GM18505 (cell line): ENCODE results near the gene JPH2.

ENCODE experiments used
- ATAC-seq: cut with Tn5 transposase; IDR thresholded peaks from one replicate; pipeline ENCODE4 v1.9.1; 2021; ENCODE audit not compliant: unreplicated experiment
- POLR2A ChIP-seq: IDR thresholded peaks from 4 replicates; pipeline ENCODE4 v1.6.1; 2011; ENCODE audit warnings: borderline replicate concordance; ENCODE audit not compliant: insufficient read depth, insufficient read length; ENCODE audit errors: extremely low read depth

Gene JPH2

DNA sequence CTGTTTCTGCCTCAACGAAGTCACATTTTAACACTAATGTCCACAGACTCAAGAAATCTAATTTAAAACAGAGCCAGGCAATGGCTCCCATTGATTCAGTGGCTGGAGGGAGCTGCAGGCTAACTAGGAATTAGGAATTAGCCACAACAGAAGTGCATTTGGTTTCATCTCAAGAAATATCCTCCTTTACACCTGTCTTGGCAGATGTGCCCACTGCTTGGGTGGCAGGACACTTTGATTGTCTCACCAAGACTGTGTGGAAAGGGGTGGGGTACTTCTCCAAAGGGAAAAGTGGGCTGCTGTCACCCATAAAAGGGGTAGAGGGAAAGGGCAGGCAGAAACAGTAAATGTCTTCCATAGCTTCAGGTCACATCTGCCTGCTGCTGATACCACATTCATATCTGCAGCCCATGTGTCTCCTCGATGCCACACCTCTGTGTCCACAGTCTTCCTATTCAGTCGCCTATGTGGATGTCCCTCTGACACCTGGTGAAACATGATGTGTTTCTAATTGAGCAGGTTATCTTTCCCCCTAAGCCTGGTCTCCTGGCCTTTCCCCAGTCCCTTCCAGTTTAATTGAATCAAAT lies 34.5 kb upstream of the JPH2 start:
- no peak for ATAC-seq
- no peak for TF ChIP-seq POLR2A

DNA sequence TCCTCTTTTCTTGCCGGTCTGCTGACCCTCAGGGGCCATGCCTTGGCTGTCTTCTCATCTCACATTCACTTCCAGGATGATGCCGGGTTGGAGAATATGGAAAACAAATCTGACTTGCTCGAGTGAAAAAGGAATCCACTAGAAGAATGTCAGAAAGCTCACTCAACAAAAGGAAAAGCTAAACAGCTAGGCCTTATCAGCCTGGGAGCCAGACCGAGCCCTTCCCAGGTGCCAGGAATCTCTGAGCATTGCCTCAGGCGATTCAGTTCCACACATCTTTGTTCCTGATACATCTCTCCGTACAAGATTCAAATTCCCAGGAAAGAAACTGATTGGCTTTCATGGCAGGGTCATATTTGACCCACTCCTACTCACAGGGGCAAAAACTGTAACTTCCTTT lies 32.8 kb upstream of the JPH2 start:
- no peak for ATAC-seq
- TF ChIP-seq POLR2A: no peak

DNA sequence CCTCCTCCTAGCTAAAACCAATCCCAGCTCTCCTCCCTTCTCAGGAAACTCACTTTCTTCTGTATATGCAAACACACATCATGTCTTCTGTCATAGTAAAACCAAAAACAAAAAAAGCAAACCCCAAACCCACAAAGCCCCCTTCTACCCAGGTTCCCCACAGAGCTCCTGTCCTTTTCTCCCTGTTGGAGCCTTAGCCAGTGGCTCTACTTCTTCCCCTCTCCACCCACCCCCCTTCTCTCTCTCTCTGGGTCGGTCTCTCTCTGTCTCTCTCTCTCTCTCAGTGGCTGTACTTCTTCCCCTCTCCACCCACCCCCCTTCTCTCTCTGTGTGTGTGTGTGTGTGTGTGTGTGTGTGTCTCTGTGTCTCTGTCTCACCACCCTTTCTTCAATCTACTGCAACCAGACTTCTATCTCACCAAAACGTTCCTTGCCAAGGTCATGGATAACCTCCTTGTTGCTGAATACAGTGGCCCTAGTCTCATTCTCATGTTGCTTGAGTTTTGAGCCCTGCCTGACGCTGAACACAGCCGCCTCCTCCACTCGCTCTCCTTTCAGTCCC lies 32.3 kb upstream of the JPH2 start:
- ATAC-seq: no peak
- no peak for TF ChIP-seq POLR2A

DNA sequence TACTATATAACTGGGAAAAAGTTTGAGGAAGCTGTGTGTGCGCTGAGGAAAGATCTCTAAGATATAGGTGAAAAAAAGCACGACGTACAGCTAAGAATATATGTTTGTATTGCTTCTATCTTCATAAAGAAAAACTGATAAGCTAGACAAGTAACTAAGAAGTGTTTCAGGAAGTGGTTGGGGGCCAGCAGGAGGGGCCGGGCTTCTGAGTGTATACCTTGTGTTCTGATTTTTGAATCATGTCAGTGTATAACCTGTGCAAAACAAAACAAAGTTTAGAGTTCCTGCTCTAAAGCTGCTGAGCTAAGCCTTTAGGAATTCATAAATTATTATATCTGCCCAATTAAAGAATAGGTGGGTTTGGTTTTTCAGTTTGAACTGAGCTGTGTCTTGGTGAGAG lies 31.5 kb upstream of the JPH2 start:
- ATAC-seq: no peak

DNA sequence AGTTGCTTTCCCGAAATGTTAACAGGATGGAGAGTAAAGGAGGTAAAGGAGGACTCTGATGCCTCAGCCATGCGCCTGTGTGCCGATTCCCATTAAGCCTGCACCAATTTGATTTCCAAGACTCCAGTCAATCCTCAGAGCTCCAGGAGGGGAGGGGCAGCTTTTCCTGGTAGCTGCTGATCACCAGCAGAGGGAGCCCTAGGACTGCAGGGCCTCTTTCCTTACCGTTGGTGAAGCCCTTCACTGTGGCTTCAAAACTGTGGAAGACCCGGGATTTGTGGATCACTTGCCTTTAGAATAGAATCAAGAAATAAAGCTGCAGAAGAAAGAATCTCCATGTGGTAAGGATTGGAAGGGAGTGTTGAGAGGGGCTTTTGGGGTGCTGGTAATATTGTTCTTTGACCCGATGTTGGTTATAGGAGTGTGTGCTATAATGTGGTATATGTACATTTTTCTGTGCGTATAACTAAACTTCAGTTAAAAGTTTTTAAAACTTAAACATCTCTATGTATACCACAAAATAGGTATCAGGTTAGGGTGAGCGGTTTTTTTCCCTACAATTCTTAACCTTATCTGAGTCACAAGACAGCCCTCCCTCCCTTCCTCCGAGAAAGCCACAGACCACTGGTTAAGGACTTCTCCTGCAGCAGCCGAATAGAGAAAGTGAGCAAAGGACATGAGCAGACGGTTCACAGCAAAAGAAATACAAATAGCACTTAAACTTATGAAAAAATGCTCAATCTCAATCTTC lies 30.5 kb upstream of the JPH2 start:
- ATAC-seq: no peak
- TF ChIP-seq POLR2A: no peak

More for the DNA sequence above, 31.5 kb upstream of the JPH2 start:
- TF ChIP-seq POLR2A: no peak

DNA sequence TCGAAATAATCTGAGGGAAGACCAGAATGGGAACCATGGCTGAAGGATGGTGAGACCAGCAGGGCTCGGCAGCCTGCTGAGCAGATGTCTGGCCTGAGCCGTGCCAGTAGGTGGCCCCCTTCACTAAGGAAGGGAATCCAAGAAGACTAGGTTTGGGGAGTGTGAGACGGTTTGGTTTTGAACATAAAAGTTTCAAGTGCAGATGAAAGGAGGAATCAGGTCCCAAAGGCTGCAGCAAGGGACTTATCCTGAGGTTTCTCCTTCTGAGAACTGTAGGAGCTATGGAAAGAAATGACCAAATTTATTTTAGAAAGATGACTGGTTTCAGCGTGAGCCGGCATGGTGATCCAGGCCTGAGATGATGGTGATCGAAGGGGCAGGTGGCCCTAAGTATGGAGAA lies 28.1 kb upstream of the JPH2 start:
- TF ChIP-seq POLR2A: no peak
- ATAC-seq: no peak

DNA sequence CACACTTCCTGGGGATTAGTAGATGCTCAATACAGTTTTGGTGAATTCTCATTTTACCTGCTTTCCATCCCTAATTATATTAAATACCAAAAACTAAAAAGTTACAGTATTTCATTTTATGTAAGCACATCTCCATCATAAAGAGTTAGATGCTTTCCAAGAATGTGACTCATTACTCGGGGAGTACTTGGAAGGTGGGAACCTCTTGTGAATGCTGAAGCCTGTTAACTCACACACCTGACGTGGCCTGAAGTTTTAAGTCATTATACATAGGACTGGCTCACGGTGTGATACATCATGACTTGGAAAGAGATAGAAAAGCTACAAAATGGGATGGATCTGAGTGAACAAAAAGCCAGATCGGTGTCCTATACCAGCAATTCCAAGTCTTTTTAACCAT lies 25.8 kb upstream of the JPH2 start:
- no peak for ATAC-seq

DNA sequence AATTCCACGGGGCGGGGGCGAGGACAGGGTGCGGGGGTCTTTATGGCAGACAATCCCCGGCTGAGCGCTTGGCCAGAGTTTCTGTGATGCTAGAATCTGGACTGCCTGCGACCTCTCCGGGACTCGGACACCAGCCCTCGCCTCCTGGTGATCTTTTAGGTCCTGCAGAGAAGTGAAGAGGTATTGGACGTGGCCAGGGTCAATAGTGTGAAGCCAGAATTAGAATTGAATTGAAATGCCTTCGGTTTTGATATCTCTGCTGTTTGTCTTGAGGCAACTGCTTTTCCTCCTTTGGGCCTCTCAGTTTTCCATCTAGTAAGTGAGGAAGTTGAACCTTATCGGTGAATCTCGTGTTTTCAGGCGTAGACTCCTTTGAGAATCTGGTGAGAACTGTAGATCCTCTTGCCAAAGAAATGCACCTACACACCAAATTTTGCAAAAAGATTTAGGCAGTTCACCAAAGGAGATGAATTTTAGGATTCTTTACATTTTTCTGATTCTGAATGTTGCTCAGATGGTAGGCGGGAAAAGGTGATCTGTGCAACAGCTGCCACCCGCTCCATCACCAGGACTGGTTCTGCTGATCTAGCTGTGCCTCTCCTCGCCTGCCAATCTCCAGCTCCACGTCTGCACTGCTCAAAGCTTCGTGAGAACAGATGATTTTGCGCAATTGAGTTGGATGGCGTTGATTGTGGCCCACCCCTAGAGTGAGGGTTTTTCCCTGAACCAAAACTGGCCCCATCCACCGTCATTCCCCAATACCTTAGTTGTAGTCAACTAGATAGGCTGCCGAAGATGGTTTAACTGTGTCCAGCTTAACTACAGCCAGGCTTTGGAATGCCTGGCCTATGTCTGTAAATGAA lies 24.4 kb upstream of the JPH2 start:
- no peak for TF ChIP-seq POLR2A
- no peak for ATAC-seq

More for the DNA sequence above, 25.8 kb upstream of the JPH2 start:
- TF ChIP-seq POLR2A: no peak

DNA sequence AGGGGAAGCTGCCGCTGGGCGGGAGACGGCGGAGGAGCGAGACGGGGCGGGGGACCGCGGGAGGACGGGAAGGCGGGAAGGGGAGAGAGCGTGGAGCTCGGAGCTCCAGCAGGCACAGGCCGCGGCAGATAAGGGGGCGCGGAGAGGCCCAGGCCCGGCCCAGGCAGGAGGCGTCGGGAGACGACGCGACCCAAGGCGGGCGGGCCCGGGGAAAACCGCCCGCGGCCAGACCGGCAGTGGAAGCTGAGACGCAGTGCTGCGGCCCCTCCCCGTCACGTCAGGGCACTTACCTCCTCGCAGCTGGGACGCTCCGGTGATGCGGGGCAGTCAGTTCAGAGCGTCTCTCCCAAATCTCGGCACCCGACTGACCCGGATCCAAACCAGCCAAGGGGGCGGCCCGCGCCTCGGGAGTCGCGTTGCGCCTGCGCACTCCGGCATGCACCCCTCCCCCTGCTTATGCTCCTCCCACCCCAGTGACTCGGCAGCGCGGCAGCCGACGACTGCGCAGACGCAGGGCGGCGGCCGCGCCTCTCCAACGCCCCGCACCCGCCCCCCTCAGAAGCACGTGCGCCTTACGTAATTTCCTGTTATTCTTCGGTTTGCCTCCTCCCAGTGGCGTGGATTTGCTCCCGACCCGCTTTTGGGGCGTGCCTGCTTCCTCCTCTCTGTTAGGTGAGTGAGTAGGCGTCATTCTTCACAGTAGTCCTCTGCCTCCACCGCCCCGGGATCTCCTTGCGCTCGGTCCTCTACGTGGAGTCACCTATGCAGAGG lies 23.6 kb upstream of the JPH2 start, which contains the start of gene OSER1:
OSER1 (minus strand) TSS at position 366 of the 771 bp plus-strand sequence. CDS start 3,814 bp downstream, outside the sequence.
- ATAC-seq: peak; percentile 78
- TF ChIP-seq POLR2A: peak; percentile 91

DNA sequence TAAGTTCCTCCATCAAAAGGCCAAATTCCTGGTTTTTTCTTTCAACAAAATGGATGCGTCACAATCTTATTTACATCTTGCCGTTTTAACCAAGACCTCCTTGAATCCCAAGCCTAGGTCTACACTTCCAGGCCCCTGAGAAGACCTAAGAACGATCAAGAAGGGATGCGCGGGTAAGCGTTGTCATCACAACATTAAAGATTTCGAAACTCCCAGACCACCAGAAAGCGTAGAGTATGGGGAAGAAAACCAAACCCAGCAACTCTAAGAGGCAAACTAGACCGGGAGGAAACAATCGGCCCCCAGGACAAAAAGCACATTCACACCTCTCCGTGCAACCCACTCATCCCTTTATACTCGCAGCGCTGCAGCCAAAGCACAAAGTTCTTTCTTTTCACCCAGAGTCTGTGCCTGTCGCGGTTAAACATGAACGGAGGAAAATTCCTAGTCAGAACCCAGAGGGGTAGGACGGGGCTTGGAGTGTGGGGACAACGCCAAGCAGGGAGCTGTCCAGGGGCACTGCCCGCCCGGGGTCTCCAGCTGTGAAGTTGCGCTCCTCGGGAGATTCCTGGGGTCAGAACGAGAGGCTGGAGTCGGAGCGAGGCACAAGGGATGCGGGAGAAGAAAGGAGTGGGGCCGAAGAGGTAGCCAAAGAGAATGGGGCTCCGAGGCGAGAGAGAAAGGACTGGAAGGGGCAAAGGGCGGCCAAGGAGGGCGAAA lies 22.9 kb upstream of the JPH2 start:
- TF ChIP-seq POLR2A: no peak
- peak; percentile 3 for ATAC-seq

DNA sequence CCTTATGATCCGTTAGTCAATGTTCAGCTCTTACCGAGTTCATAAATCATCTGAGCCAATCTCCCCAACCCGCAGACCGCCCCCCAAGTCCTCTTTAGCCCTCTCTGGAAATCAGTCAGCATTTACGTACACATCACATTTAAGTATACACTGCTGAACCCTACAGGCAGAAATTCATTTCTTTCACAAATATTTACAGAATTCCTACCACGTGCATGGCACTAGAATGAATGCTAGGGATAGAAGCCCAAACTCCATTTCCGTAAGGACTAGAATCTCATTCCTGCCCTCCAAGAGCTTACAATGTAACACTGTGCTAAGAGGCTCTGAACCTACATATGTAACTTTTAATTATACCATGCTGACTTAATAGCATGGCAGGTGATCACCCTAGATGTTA lies 21.8 kb upstream of the JPH2 start:
- no peak for TF ChIP-seq POLR2A
- ATAC-seq: no peak

DNA sequence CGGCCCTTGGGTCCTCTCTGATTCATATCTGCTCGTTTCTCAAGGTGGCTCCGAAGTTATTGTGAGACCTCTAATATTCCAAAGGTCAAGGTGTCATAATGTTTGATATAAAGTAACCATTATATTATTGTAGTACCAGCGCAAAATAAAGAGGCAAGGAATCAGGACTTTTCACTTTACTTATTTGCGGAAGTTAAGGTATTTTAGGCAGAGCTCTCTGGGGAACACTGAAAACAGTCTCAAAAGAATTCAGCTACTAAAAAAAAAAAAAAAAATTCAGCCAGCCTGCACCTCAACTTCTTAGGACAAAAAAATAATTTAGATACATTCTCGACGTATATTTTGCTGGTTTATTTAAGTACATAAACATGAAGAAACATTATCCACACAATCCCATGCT lies 21.2 kb upstream of the JPH2 start:
- no peak for TF ChIP-seq POLR2A
- no peak for ATAC-seq
